Mucosa of rectum (tissue), 2 donors: ENCODE data around the gene DCLRE1A.
"Not testable (repeated sequence)": the region's sequence is repeated elsewhere in the genome, so short reads cannot be mapped to it uniquely, and the experiment has no call there.

Experiments used
- H3K27ac ChIP-seq, 2 donors: one replicate each; pipeline ENCODE4 v1.7.0; 2013; ENCODE audit warnings: inconsistent platforms in 2 of 2, low read depth in 2 of 2, low read length in 2 of 2
- H3K27me3 ChIP-seq, 2 donors: one replicate each; pipeline ENCODE4 v1.7.0; 2013; ENCODE audit warnings: low read length in 2 of 2; ENCODE audit not compliant: control insufficient read depth in 2 of 2, insufficient read depth in 2 of 2
- H3K36me3 ChIP-seq, 2 donors: one replicate each; pipeline ENCODE4 v1.7.0; 2013; ENCODE audit warnings: low read length in 2 of 2; ENCODE audit not compliant: control insufficient read depth in 2 of 2, insufficient read depth in 2 of 2
- H3K4me1 ChIP-seq, 2 donors: one replicate each; pipeline ENCODE4 v1.7.0; 2013; ENCODE audit warnings: low read length in 2 of 2, mild to moderate bottlenecking in 1 of 2; ENCODE audit not compliant: control insufficient read depth in 2 of 2, insufficient read depth in 2 of 2
- H3K4me3 ChIP-seq, 2 donors: one replicate each; pipeline ENCODE4 v1.7.0; 2013; ENCODE audit warnings: low read length in 2 of 2
- H3K9ac ChIP-seq, 2 donors: one replicate each; pipeline ENCODE4 v1.7.0; 2013; ENCODE audit warnings: low read length in 2 of 2, low read depth in 1 of 2, mild to moderate bottlenecking in 1 of 2
- H3K9me3 ChIP-seq, 2 donors: one replicate each; pipeline ENCODE4 v1.7.0; 2013; ENCODE audit warnings: low read length in 2 of 2; ENCODE audit not compliant: control insufficient read depth in 2 of 2
- donor health status: healthy.
- donor health status: Normal muscosa, but diverticular disease.

Gene DCLRE1A

GRCh38 chr10:113842171-113842570 is 11.7 kb downstream of the DCLRE1A start:
- Histone ChIP-seq H3K9me3 (no peaks in the 10 kb centered on the region), H3K36me3 (peaks cover 4 to 15% of the 10 kb centered on the region in 2 donors), H3K9ac (no peak overlapping the region), H3K4me1 (no peaks in the 10 kb centered on the region), H3K27ac (no peak overlapping the region), H3K27me3 (no peaks in the 10 kb centered on the region), H3K4me3 (no peak overlapping the region)

DNA sequence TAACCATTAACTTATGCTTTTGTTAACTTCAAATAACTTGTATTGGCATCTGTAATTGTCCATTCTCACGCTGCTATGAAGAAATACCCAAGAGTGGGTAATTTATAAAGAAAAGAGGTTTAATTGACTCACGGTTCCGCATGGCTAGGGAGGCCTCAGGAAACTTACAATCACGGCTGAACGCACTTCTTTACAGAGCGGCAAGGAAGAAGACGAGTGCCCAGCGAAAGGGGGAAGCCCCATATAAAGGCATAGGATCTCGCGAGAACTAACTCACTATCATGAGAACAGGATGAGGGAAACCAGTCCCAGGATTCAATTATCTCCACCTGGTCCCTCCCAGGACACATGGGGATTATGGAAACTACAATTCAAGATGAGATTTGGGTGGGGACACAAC is 25.3 kb downstream of the DCLRE1A start:
- H3K9me3 ChIP-seq, H3K27me3 ChIP-seq, H3K27ac ChIP-seq: not testable (repeated sequence)

DNA sequence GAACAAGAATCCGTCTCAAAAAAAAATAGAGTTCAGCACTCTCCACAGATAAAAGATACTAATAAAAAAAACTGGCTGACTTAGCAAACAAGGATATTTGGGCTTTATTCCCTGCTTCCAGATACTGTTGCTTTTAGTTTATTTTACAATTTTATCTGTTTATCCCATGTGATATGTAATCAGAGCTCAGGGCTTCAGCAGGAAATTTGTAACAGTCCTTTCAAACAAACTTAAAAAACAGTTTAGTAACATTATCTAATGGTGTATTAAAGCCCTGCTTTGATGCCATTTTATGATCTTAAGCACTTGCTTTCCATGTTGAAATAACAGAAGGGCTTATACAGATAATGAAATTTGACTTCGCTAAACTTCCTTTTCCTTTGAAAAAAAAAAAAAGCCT is 28.1 kb downstream of the DCLRE1A start:
- no peaks in the 10 kb centered on the region for H3K9me3 ChIP-seq
- peaks cover 0 to 5% of the 10 kb centered on the region in 2 donors for H3K27me3 ChIP-seq
- no peak overlapping the region for H3K9ac ChIP-seq
- H3K4me1 ChIP-seq, result no peaks in the 10 kb centered on the region
- no peak overlapping the region for H3K27ac ChIP-seq
- H3K4me3 ChIP-seq, result no peak overlapping the region
- no peaks in the 10 kb centered on the region for H3K36me3 ChIP-seq

More for the DNA sequence above, 25.3 kb downstream of the DCLRE1A start:
- not testable (repeated sequence) for H3K4me1 ChIP-seq, H3K9ac ChIP-seq, H3K36me3 ChIP-seq, H3K4me3 ChIP-seq

DNA sequence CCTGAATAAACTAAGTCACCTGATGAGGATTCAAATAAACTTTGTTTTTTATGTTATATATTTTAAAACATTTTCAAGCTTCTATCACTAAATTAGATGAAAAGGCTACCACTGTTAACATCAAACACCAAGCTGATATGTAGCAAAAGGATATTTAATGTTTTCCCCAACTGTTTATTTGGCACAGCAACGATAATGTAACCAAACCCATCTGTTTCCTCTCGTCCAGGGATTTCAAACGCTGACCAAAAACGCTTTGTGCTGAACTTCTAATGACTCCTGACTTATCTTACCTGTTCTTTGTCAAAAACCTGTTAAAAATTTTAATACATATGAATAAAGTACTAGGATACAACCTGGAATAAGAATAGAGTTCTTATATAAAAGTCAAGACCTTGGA is 30.5 kb downstream of the DCLRE1A start:
- no peaks in the 10 kb centered on the region for H3K4me1 ChIP-seq
- H3K9ac ChIP-seq, result no peak overlapping the region
- H3K36me3 ChIP-seq, result no peaks in the 10 kb centered on the region
- H3K27ac ChIP-seq, result no peak overlapping the region
- peaks cover 0 to 5% of the 10 kb centered on the region in 2 donors for H3K27me3 ChIP-seq
- no peak overlapping the region for H3K4me3 ChIP-seq
- no peaks in the 10 kb centered on the region for H3K9me3 ChIP-seq

DNA sequence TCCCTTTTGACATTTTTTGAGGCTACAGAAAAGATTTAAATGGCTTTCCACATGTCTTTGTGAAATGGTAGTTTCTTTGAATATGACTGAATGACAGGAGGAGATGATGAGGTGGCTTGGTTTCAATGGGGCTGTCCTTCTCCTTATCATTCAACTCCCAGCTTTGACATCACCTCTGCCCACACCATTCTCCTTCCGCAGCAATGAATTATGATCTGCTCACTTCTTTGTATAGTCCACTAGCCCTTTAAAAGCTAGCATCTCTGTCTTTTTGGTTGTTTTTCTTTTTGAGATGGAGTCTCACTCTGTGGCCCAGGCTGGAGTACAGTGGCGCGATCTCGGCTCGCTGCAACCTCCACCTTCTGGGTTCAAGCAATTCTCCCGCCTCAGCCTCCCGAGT is 31.7 kb downstream of the DCLRE1A start:
- H3K9me3 ChIP-seq, result no peaks in the 10 kb centered on the region
- no peak overlapping the region for H3K4me3 ChIP-seq
- no peaks in the 10 kb centered on the region for H3K4me1 ChIP-seq
- no peaks in the 10 kb centered on the region for H3K27me3 ChIP-seq
- no peak overlapping the region for H3K27ac ChIP-seq
- no peak overlapping the region for H3K9ac ChIP-seq
- H3K36me3 ChIP-seq, result no peaks in the 10 kb centered on the region

- H3K27me3 ChIP-seq, H3K36me3 ChIP-seq, H3K4me1 ChIP-seq, H3K9ac ChIP-seq, H3K9me3 ChIP-seq, H3K4me3 ChIP-seq, H3K27ac ChIP-seq: not testable (repeated sequence)
Measured at GRCh38 chr10:113821306-113821705, 32.6 kb downstream of the DCLRE1A start.

GRCh38 chr10:113820507-113820906 is 33.4 kb downstream of the DCLRE1A start:
- H3K4me1 ChIP-seq, result no peaks in the 10 kb centered on the region
- H3K27me3 ChIP-seq, result no peaks in the 10 kb centered on the region
- no peaks in the 10 kb centered on the region for H3K36me3 ChIP-seq
- H3K27ac ChIP-seq, result no peak overlapping the region
- no peak overlapping the region for H3K9ac ChIP-seq
- no peaks in the 10 kb centered on the region for H3K9me3 ChIP-seq
- no peak overlapping the region for H3K4me3 ChIP-seq

- H3K27me3 ChIP-seq, result no peaks in the 10 kb centered on the region
- H3K9me3 ChIP-seq, result no peaks in the 10 kb centered on the region
- no peaks in the 10 kb centered on the region for H3K4me1 ChIP-seq
- H3K9ac ChIP-seq, result no peak overlapping the region
- H3K36me3 ChIP-seq, result no peaks in the 10 kb centered on the region
- no peak overlapping the region for H3K27ac ChIP-seq
- no peak overlapping the region for H3K4me3 ChIP-seq
Measured at GRCh38 chr10:113819989-113820388, 33.9 kb downstream of the DCLRE1A start.

DNA sequence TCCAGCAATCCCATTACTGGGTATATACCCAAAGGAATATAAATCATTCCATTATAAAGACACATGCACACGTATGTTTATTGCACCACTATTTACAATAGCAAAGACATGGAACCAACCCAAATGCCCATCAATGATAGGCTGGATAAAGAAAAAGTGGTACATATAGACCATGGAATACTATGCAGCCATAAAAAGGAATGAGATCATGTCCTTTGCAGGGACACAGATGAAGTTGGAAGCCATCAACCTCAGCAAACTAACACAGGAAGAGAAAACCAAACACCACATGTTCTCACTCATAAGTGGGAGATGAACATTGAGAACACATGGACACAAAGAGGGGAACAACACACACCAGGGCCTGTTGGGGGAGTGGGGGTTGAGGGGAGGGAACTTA is 39.2 kb downstream of the DCLRE1A start:
- H3K27ac ChIP-seq, H3K4me3 ChIP-seq, H3K9ac ChIP-seq, H3K27me3 ChIP-seq, H3K9me3 ChIP-seq, H3K36me3 ChIP-seq, H3K4me1 ChIP-seq: not testable (repeated sequence)

- no peak overlapping the region for H3K27ac ChIP-seq
Measured at GRCh38 chr10:113808168-113808567, 45.7 kb downstream of the DCLRE1A start.

DNA sequence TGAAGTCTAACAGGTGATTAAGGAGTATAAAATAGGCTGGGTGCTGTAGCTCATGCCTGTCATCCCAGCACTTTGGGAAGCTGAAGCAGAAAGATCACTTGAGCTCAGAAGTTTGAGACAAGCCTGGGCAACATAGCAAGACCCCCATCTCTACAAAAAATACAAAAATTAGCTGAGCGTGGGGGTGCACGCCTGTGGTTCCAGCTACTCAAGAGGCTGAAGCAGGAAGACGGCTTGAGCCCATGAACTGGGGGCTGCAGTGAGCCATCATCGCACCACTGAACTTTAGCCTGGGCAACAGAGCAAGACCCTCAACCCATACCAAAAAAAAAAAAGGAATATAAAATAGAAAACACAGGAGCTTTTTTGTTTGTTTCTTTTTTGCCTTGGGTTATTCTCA is 47.4 kb downstream of the DCLRE1A start:
- Histone ChIP-seq H3K9ac (no peak overlapping the region), H3K4me3 (no peak overlapping the region), H3K27me3 (peaks cover 0 to 2% of the 10 kb centered on the region in 2 donors), H3K36me3 (no peaks in the 10 kb centered on the region), H3K9me3 (no peaks in the 10 kb centered on the region), H3K27ac (no peak overlapping the region), H3K4me1 (peaks cover 3% of the 10 kb centered on the region in 2 donors)

More at GRCh38 chr10:113808168-113808567, 45.7 kb downstream of the DCLRE1A start:
- H3K27me3 ChIP-seq, result peaks cover 0 to 2% of the 10 kb centered on the region in 2 donors
- H3K36me3 ChIP-seq, result no peaks in the 10 kb centered on the region
- no peak overlapping the region for H3K4me3 ChIP-seq
- H3K9me3 ChIP-seq, result no peaks in the 10 kb centered on the region
- peaks cover under 1 to 3% of the 10 kb centered on the region in 2 donors for H3K4me1 ChIP-seq
- no peak overlapping the region for H3K9ac ChIP-seq
